ENCODE measurements around the gene MAP4K2.
"Not testable (repeated sequence)": the region's sequence is repeated elsewhere in the genome, so short reads cannot be mapped to it uniquely, and the experiment has no call there.

The MAP4K2 gene

DNA sequence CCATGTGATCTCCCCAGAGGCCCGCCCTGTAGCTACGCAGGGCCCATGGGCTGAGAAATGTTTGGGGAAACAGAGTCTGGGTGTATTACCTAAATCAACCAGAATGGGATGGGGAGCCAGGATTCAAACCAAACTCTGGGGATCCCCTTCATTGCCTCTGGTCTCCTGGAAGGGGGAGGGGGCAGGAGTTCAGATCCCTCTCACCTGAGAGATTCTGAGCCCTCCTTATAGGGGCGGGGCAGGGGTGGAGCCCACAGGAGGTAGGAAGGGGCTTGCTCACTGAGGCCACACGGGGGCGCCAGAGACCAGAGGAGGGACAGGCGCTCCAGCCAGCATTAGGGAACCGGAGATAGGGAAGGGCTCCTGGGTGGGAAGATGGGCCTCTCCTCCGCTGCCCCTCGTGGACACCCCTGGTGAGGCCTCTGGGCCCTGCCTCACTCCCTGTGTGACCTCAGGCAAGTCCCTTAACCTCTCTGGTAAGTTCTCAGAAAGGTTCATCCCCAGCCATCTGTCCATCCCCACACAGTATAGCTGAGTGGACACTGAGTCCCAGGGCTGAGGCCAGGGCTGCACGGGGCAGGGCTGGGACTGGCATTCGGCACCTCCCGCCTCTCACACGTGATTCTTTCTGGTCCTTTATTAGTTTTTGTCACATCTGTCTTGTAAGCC, 44.1 kb upstream of the MAP4K2 start:
- no peak overlapping the region for H3K4me3 ChIP-seq (replicated peaks in 1 of 2; ENCODE audit: low read depth in 2 of 2, low read length in 2 of 2)
- peak; percentile 91 for DNase-seq (ENCODE audit: low read depth in 2 of 2)
- TF ChIP-seq, protein P1, sequence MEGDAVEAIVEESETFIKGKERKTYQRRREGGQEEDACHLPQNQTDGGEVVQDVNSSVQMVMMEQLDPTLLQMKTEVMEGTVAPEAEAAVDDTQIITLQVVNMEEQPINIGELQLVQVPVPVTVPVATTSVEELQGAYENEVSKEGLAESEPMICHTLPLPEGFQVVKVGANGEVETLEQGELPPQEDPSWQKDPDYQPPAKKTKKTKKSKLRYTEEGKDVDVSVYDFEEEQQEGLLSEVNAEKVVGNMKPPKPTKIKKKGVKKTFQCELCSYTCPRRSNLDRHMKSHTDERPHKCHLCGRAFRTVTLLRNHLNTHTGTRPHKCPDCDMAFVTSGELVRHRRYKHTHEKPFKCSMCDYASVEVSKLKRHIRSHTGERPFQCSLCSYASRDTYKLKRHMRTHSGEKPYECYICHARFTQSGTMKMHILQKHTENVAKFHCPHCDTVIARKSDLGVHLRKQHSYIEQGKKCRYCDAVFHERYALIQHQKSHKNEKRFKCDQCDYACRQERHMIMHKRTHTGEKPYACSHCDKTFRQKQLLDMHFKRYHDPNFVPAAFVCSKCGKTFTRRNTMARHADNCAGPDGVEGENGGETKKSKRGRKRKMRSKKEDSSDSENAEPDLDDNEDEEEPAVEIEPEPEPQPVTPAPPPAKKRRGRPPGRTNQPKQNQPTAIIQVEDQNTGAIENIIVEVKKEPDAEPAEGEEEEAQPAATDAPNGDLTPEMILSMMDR (IDR thresholded peaks at IDR 0.05; ENCODE audit: low read depth, low read length): peak; percentile 95

DNA sequence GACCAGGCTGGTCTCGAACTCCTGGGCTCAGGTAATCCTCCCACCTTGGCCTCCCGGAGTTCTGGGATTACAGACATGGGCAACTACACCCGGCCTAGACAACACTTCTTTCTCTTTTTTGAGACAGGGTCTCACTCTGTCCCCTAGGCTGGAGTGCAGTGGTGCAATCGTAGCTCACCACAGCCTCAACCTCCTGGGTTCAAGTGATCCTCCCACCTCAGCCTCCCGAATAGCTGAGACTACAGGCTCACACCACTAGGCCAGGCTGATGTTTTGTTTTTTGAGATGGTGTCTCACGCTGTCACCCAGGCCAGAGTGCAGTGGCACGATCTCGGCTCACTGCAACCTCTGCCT, 42.7 kb upstream of the MAP4K2 start:
- not testable (repeated sequence) for H3K4me3 ChIP-seq (replicated peaks in 1 of 2; ENCODE audit: low read depth in 2 of 2, low read length in 2 of 2); DNase-seq (ENCODE audit: low read depth in 2 of 2)

DNA sequence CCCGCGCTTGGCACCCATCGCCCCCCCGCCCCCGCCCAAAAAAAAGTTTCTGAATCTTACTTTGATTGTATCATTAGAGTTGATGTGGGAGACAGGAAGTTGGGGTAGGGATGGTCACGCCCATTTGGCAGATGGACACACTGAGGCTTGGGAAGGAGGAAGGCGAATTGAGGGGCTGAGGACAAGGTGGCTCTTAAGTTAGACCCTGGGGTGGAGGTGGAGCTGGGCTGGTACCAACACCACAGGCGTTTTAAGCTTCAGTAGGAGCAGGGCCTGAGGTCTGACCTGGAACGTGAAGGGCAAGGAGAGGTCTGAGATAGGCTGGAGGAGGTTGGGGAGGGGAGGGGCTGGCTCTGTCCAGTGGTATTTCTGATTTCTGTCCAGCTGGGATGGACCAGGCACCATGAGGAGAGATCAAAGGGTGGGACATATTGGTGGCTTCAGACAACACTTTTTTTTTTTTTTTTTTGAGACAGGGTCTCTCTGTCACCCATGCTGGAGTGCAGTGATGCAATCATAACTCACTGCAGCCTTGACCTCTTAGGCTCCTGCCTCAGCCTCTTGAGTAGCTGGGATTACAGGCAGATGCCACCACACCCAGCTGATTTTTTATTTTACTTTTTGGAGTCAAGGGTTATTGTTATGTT, 42.2 kb upstream of the MAP4K2 start:
- TF ChIP-seq, protein P1 (IDR thresholded peaks at IDR 0.05; ENCODE audit: low read depth, low read length): no peak
- no peak for DNase-seq (ENCODE audit: low read depth in 2 of 2)
- H3K4me3 ChIP-seq (replicated peaks in 1 of 2; ENCODE audit: low read depth in 2 of 2, low read length in 2 of 2): no peak overlapping the region

DNA sequence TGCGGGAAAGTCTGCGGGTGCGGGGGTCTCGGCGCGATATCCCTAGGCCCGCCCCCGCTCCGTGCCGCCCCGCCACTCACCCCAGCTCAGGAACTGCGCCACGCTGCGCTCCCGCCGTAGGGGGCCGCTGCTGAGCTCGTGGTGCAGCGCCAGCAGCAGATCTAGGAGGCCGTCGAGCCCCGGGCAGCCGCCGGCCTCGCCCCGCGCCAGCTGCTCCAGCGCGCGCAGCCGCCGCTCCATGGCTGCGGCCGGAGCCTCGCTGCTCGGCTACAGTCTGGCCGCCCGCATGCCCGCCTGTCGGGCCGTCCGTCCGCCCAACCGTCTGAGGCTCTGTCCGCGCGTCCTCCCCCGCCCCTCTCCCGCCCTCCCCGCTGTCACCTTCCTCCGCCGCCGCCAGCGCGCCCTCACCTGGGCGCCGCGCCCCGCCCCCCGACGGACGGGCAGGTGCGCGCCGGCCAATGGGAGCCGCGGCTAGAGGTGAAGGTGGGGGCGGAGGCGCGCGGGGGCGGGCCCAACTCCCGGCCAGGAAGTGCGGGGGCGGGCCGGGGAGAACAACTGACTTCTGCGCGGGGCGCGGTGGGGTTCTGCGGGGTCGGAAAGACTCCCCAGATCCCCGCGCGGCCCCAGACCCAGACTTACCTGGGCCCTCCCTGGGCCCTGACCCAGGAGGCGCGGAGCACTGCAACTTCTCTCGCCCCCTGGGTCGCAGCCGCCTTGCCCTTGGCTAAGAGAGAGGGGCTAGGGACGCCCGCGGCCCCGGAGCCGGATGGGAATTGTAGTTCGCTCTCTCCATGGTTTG, 41.5 kb upstream of the MAP4K2 start, which contains the start of gene CDC42BPG:
TSS of gene CDC42BPG (minus strand) at position 324 of the 799 bp plus-strand sequence. CDS start at position 240, 84 bp downstream.
- peak; percentile 50 to 72 for DNase-seq (ENCODE audit: low read depth in 2 of 2)

DNA sequence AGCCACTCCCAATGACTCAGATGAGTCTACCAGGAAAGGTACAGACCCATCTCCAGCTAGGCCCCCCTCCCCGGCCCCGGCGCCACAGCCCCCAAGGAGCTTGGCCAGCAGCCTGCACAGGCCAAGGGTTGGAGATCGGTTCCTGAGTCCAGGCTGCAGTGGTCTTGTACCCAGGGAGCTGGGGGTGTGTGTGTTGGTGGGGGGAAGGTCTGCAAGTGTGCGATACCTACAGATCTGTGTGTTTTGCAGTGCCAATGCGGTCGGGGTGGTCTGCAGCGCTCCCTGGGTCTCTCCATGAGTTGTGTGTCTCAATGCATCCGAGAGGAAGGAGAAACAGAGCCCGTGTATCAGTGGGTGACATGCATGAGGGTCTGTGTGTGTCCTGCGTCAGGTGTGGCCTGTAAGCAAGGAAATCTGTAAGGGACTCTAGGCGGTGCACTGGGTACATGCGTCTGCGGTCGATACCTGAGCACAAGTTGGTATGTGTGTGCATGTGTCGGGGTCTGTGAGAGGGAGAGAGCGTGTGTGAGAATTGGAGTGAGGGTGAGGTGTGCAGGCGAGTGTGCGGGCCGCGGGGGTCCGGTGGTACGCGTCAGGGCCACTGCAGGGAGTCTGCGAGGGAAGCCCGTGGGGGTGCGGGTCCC, 40.8 kb upstream of the MAP4K2 start:
- TF ChIP-seq, protein P1 (IDR thresholded peaks at IDR 0.05; ENCODE audit: low read depth, low read length): no peak
- DNase-seq (ENCODE audit: low read depth in 2 of 2): no peak
- H3K4me3 ChIP-seq (replicated peaks in 1 of 2; ENCODE audit: low read depth in 2 of 2, low read length in 2 of 2): no peak overlapping the region

More for the DNA sequence above, 41.5 kb upstream of the MAP4K2 start, which contains the start of gene CDC42BPG:
- peak within 1 kb of the TSS; percentile 10 to 23 for H3K4me3 ChIP-seq (replicated peaks in 1 of 2; ENCODE audit: low read depth in 2 of 2, low read length in 2 of 2)
- TF ChIP-seq, protein P1 (IDR thresholded peaks at IDR 0.05; ENCODE audit: low read depth, low read length): peak; percentile 57

DNA sequence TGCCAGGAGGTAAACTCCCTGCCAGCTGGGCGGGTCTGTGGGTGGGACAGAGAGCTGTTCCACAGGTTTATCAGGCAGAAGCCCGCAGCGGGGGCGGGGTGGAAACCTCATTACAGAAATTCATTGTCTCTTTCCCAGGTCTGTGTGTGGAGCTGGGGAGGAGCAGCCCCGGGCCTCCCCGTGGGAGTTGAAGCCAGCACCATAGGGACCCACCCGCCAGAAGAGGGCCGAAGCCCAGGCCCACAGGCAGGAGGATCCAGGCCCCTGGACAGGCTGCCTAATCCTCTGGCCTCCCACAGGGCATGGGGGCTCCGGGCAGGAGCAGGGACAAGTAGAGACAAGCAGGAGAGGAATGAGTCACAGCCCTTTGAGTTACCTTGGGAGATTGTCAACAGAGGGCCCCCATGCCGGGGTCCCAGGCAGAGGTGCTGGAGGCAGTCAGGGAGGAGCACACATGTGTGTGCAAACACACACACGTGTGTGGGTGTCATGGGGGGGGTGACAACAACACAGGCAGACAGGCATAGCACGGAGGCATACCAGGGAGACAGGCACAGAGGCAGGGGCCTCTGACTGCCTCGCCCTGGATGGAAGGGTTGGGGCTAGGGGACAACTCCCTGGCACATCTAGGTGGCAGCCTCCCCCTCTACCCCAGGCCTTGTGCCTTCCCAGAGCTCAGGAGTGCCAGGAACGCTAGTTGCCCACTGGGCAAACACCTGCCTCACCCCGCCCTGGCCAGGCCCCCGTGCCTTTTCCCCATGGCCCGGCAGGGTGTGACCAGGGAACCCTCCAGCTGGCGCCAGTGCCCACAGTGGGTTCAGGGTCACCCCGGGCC, 40.1 kb upstream of the MAP4K2 start:
- DNase-seq (ENCODE audit: low read depth in 2 of 2): no peak
- no peak overlapping the region for H3K4me3 ChIP-seq (replicated peaks in 1 of 2; ENCODE audit: low read depth in 2 of 2, low read length in 2 of 2)
- TF ChIP-seq, protein P1 (IDR thresholded peaks at IDR 0.05; ENCODE audit: low read depth, low read length): no peak

All from cardiac fibroblast (primary cell).